OCI-LY1 (cell line): ENCODE measurements around the gene MEG3.

ENCODE experiments used
- H2AFZ ChIP-seq: fragments of 200-600 bp; sonication (generic), shearing (Covaris generic); 2 replicates; pipeline ENCODE4 v1.6.0; 2014; ENCODE audit warnings: antibody characterized with exemption, mild to moderate bottlenecking, low read length
- H3F3A ChIP-seq: fragments of 200-600 bp; sonication (generic), shearing (Covaris generic); 2 replicates; pipeline ENCODE4 v1.6.0; 2014; ENCODE audit warnings: mild to moderate bottlenecking, antibody characterized with exemption, low read length, moderate library complexity; ENCODE audit not compliant: insufficient read depth
- H3K27ac ChIP-seq: fragments of 200-600 bp; sonication (generic); 2 replicates; pipeline ENCODE4 v1.5.1; 2014; ENCODE audit warnings: low read length, mixed run types, mild to moderate bottlenecking, low read depth; ENCODE audit not compliant: poor library complexity, severe bottlenecking
- H3K27me3 ChIP-seq: fragments of 200-600 bp; sonication (generic); 2 replicates; pipeline ENCODE4 v1.6.0; 2014; ENCODE audit warnings: antibody characterized with exemption, mild to moderate bottlenecking, low read length, moderate library complexity; ENCODE audit not compliant: insufficient read depth
- H3K36me3 ChIP-seq: fragments of 200-600 bp; sonication (generic); 2 replicates; pipeline ENCODE4 v1.6.1; 2014; ENCODE audit warnings: mild to moderate bottlenecking, antibody characterized with exemption, low read length, moderate library complexity, mixed read lengths; ENCODE audit not compliant: insufficient read depth
- H3K4me1 ChIP-seq: fragments of 200-600 bp; sonication (generic); 2 replicates; pipeline ENCODE4 v1.5.1; 2014; ENCODE audit warnings: mild to moderate bottlenecking, low read length, moderate library complexity; ENCODE audit not compliant: insufficient read depth, severe bottlenecking
- H3K4me2 ChIP-seq: fragments of 200-600 bp; sonication (generic), shearing (Covaris generic); 2 replicates; pipeline ENCODE4 v1.6.1; 2014; ENCODE audit warnings: low read length
- H3K4me3 ChIP-seq: fragments of 200-600 bp; sonication (generic); 2 replicates; pipeline ENCODE4 v1.5.1; 2014; ENCODE audit warnings: low read length, low read depth, mild to moderate bottlenecking, mixed read lengths; ENCODE audit not compliant: poor library complexity, severe bottlenecking
- H3K79me2 ChIP-seq: fragments of 200-600 bp; shearing (Covaris generic); 2 replicates; pipeline ENCODE4 v1.6.1; 2016; ENCODE audit warnings: mixed run types, low read length, mixed read lengths; ENCODE audit not compliant: insufficient read depth
- H3K9ac ChIP-seq: fragments of 200-600 bp; sonication (generic), shearing (Covaris generic); 2 replicates; pipeline ENCODE4 v1.6.1; 2014; ENCODE audit warnings: mild to moderate bottlenecking, low read length, mixed read lengths
- H3K9me2 ChIP-seq: fragments of 200-600 bp; sonication (generic), shearing (Covaris generic); 2 replicates; pipeline ENCODE4 v1.6.1; 2014; ENCODE audit warnings: low read depth, mild to moderate bottlenecking, low read length, mixed read lengths
- H3K9me3 ChIP-seq: fragments of 200-600 bp; shearing (Covaris generic); 2 replicates; pipeline ENCODE4 v1.6.1; 2014; ENCODE audit warnings: low read length, mixed read lengths
- H4K20me1 ChIP-seq: fragments of 200-600 bp; sonication (generic), shearing (Covaris generic); 2 replicates; pipeline ENCODE4 v1.6.0; 2016; ENCODE audit warnings: mild to moderate bottlenecking, low read length; ENCODE audit not compliant: insufficient read depth
- EZH2 ChIP-seq: fragments of 200-600 bp; sonication (generic), shearing (Covaris generic); IDR thresholded peaks from 2 replicates; pipeline ENCODE4 v1.8.0; 2017; ENCODE audit warnings: borderline replicate concordance, mixed run types, mild to moderate bottlenecking, antibody characterized with exemption, low read length, moderate library complexity, mixed read lengths
- TF ChIP-seq, protein P1 (sequence below): fragments of 200-600 bp; sonication (generic), shearing (Covaris generic); IDR thresholded peaks from 2 replicates; pipeline ENCODE4 v1.5.1; 2017; ENCODE audit warnings: mild to moderate bottlenecking, antibody characterized with exemption, low read length, moderate library complexity, mixed read lengths

The MEG3 gene

DNA sequence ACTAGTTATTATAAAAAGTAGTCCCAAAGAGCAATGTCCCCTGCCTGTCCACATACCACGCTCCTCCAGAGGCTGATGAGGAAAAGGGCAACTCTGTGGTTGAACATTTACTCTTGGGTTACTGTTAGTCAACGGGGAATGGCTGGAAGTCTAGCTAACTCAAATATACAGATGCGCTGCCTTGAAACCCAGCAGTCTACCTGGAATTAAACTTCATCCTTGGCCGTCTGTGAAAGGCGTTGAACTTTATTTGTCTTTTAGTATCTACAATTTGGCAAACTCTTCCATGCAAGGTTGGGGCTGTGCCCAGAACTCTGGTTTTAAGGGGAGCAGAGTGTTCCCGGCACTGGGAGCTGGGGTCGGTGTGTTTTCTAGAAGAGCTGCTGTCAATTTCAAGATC, 3.9 kb upstream of the MEG3 start:
- Histone ChIP-seq H3K4me2 (no peak overlapping the region), H3K4me3 (no peak overlapping the region), H3F3A (no peaks in the 10 kb centered on the region), H3K79me2 (no peaks in the 10 kb centered on the region), H3K27me3 (no peaks in the 10 kb centered on the region), H3K9ac (no peak overlapping the region), H3K9me2 (no peaks in the 10 kb centered on the region), H3K36me3 (no peaks in the 10 kb centered on the region), H3K27ac (no peak overlapping the region), H4K20me1 (no peaks in the 10 kb centered on the region), H2AFZ (no peak overlapping the region), H3K4me1 (no peaks in the 10 kb centered on the region), H3K9me3 (no peaks in the 10 kb centered on the region)
- TF ChIP-seq, protein P1, sequence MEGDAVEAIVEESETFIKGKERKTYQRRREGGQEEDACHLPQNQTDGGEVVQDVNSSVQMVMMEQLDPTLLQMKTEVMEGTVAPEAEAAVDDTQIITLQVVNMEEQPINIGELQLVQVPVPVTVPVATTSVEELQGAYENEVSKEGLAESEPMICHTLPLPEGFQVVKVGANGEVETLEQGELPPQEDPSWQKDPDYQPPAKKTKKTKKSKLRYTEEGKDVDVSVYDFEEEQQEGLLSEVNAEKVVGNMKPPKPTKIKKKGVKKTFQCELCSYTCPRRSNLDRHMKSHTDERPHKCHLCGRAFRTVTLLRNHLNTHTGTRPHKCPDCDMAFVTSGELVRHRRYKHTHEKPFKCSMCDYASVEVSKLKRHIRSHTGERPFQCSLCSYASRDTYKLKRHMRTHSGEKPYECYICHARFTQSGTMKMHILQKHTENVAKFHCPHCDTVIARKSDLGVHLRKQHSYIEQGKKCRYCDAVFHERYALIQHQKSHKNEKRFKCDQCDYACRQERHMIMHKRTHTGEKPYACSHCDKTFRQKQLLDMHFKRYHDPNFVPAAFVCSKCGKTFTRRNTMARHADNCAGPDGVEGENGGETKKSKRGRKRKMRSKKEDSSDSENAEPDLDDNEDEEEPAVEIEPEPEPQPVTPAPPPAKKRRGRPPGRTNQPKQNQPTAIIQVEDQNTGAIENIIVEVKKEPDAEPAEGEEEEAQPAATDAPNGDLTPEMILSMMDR = no peak
- TF ChIP-seq EZH2 = no peak

DNA sequence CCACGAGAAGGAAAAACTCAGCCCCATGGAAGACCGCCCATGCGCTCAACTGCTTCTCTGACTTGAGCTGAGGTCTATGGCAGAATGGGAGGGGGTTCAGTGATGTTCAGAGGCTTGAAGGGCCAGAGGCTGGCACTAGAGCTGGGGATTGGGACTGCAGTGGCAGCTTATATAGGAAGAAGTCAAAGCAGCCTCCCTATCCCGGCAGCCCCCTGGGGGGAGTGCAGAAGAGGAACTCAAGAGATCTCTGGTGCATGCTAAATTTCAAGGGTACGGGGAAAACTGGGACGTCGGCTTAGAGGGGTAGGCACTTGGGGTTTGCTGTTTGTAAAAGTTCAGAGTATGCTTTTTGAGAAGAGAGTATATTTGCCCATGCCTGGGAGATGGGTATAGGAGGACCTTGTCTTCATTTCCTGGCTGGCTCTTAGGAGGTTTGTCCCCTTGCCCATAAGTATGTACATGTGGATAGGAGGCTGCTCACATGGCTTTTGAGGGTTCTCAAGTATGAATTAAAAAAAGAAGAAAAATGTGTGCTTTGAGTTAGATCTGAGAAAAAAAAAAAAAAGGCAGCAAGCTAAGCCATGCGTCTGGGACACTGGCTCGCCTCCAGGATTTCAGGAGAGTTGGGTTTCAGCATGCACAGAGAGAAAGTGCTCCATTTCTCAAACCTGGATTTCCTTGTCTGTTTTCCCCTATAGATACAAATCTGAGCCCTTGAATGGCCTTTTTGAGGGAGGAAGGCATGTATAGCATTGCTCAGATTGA, 3.2 kb upstream of the MEG3 start:
- Histone ChIP-seq H3K36me3 (no peaks in the 10 kb centered on the region), H3K9me3 (no peaks in the 10 kb centered on the region), H3K27ac (no peak overlapping the region), H3K79me2 (no peaks in the 10 kb centered on the region), H3K4me3 (no peak overlapping the region), H3K4me1 (no peaks in the 10 kb centered on the region), H3K4me2 (no peak overlapping the region), H3F3A (no peaks in the 10 kb centered on the region), H3K9ac (no peak overlapping the region), H2AFZ (no peak overlapping the region), H4K20me1 (no peaks in the 10 kb centered on the region), H3K27me3 (no peaks in the 10 kb centered on the region), H3K9me2 (no peaks in the 10 kb centered on the region)
- TF ChIP-seq, protein P1 = no peak
- no peak for TF ChIP-seq EZH2

DNA sequence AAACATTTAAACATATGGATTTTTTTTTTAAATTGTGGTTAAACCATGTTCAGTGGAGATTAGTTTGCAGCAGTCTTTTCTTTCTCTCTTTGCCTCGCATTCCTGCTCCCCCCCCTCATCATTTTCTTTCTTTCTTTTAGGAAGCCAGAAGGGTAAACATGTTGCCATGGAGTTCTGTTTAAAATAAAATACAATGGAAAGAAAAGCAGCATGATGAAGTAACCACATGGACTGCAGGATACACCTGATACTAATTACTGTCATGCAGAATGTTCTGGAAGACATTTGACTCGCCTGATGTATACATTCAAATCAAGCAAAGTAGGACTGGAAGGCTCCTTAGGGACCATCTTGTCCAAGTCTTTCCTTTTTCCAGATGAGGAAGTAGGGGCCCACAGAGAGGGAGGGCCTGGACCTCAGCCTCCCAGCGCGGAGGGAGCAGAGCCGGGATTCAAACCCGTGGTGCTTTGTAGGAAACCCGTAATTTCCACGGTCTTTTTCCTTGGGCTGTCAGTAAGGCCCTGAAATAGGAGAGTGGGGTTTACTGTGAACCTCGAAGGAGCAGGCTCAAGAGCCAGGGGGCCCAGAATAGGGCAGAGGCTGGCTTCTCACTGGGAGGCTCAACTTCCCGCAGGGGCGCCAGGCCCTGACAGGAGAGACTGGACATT, 2.4 kb upstream of the MEG3 start:
- Histone ChIP-seq H3K27ac (no peak overlapping the region), H2AFZ (no peak overlapping the region)
- TF ChIP-seq, protein P1 = no peak
- TF ChIP-seq EZH2 = no peak

More for the DNA sequence above, 2.4 kb upstream of the MEG3 start:
- H3K4me3 ChIP-seq = no peak overlapping the region
- no peaks in the 10 kb centered on the region for H4K20me1 ChIP-seq
- H3K9me2 ChIP-seq = no peaks in the 10 kb centered on the region
- no peaks in the 10 kb centered on the region for H3K79me2 ChIP-seq
- no peaks in the 10 kb centered on the region for H3K27me3 ChIP-seq
- H3K9me3 ChIP-seq = no peaks in the 10 kb centered on the region
- H3K9ac ChIP-seq = no peak overlapping the region
- no peaks in the 10 kb centered on the region for H3K36me3 ChIP-seq
- H3K4me2 ChIP-seq = no peak overlapping the region
- H3F3A ChIP-seq = no peaks in the 10 kb centered on the region
- no peaks in the 10 kb centered on the region for H3K4me1 ChIP-seq
